ENCODE measurements around the gene PLEKHB2. TPM values are rescaled to one million over a fixed set of nuclear protein-coding genes. Genes with fewer than 3 reads are reported as not detected.
"Not testable (repeated sequence)": the region's sequence is repeated elsewhere in the genome, so short reads cannot be mapped to it uniquely, and the experiment has no call there.

PLEKHB2 gene
- total and polyA plus RNA-seq, 7 donors: 17.9 to 81.4 (median 28.8) TPM

DNA sequence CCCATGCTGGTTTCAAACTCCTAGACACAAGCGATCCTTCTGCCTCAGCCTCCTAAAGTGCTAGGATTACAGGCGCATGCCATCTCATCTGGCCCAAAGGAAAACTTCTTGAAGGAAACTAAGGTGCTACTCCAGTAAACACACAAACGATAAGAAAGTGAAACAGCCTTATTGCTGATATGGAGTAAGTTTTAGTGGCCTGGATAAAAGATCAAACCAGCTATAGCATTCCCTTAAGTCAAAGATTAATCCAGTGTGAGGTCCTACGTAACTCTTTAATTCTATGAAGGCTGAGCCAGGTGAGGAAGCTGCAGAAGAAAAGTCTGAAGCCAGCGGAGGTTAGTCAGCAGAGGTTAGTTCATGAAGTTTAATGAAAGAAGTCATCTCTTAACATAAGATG, 63.4 kb downstream of the PLEKHB2 start:
- H3K36me3 ChIP-seq (ENCODE audit: insufficient read depth in 1 of 2, low read depth in 1 of 2): no peaks in the 10 kb centered on the region
- H3K9me3 ChIP-seq: no peaks in the 10 kb centered on the region
- TF ChIP-seq CTCF (IDR thresholded peaks at IDR 0.05): no peak
- no peak for DNase-seq
- no peaks in the 10 kb centered on the region for H3K4me1 ChIP-seq
- ATAC-seq: no peak
- intact Hi-C loops (cut with DNase I): no loop called here
- H3K4me3 ChIP-seq: no peak overlapping the region
- H3K27ac ChIP-seq: no peak overlapping the region
- WGBS, 3 donors: 89 to 92% (median 90%) methylated on average over 5 of the region's 5 CpGs
- H3K27me3 ChIP-seq (ENCODE audit: insufficient read depth in 3 of 3, low read length in 2 of 3): no peaks in the 10 kb centered on the region

- H3K9me3 ChIP-seq; H3K4me1 ChIP-seq; ATAC-seq; intact Hi-C loops (cut with DNase I); DNase-seq; H3K36me3 ChIP-seq (ENCODE audit: insufficient read depth in 1 of 2, low read depth in 1 of 2); H3K27ac ChIP-seq; H3K4me3 ChIP-seq: not testable (repeated sequence)
- H3K27me3 ChIP-seq (ENCODE audit: insufficient read depth in 3 of 3, low read length in 2 of 3): peaks cover 0 to 12% (median 0%) of the 10 kb centered on the region in 3 donors
- WGBS, 3 donors: 30 to 38% (median 33%) methylated on average over 10 of the region's 10 CpGs
Observed at GRCh38 chr2:131178050-131178449, 72.9 kb downstream of the PLEKHB2 start.

GRCh38 chr2:131178721-131179418, 73.7 kb downstream of the PLEKHB2 start:
- ATAC-seq; H3K9me3 ChIP-seq; H3K4me1 ChIP-seq; H3K4me3 ChIP-seq; H3K27ac ChIP-seq; H3K36me3 ChIP-seq (ENCODE audit: insufficient read depth in 1 of 2, low read depth in 1 of 2); intact Hi-C loops (cut with DNase I): not testable (repeated sequence)
- peak in 1 of 2 donors; percentile 57 for DNase-seq
- H3K27me3 ChIP-seq (ENCODE audit: insufficient read depth in 3 of 3, low read length in 2 of 3): peaks cover 0 to 12% (median 0%) of the 10 kb centered on the region in 3 donors
- WGBS, 3 donors: 27 to 43% (median 32%) methylated on average over 15 of the region's 15 CpGs

DNA sequence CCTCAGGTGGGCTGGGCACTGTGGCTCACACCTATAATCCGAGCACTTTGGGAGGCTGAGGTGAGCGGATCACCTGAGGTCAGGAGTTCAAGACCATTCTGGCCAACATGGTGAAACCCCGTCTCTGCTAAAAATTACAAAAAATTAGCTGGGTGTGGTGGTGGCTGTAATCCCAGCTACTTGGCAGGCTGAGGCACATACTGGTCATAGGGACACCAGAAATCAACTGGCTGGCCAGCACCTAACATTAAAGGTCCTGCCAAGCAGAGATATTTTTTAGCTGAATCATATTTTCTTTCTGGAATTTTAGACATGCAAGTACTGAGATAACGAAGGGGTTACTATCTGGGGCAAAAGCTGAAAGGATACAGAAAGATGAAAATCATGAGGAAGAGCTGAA, 76.3 kb downstream of the PLEKHB2 start:
- H3K27ac ChIP-seq; intact Hi-C loops (cut with DNase I); DNase-seq; H3K9me3 ChIP-seq; H3K36me3 ChIP-seq (ENCODE audit: insufficient read depth in 1 of 2, low read depth in 1 of 2); H3K4me3 ChIP-seq; H3K4me1 ChIP-seq; ATAC-seq: not testable (repeated sequence)
- H3K27me3 ChIP-seq (ENCODE audit: insufficient read depth in 3 of 3, low read length in 2 of 3): peaks cover 0 to 12% (median 0%) of the 10 kb centered on the region in 3 donors
- WGBS, 3 donors: 41 to 60% (median 49%) methylated on average over 4 of the region's 4 CpGs

GRCh38 chr2:131193421-131193820, 88.3 kb downstream of the PLEKHB2 start:
- DNase-seq; H3K9me3 ChIP-seq; intact Hi-C loops (cut with DNase I); H3K36me3 ChIP-seq (ENCODE audit: insufficient read depth in 1 of 2, low read depth in 1 of 2); H3K4me1 ChIP-seq; H3K27ac ChIP-seq; H3K4me3 ChIP-seq; ATAC-seq; H3K27me3 ChIP-seq (ENCODE audit: insufficient read depth in 3 of 3, low read length in 2 of 3): not testable (repeated sequence)
- WGBS, 3 donors: 32 to 36% (median 34%) methylated on average over 3 of the region's 3 CpGs

GRCh38 chr2:131196186-131196585, 91.0 kb downstream of the PLEKHB2 start:
- intact Hi-C loops (cut with DNase I); H3K27ac ChIP-seq; H3K36me3 ChIP-seq (ENCODE audit: insufficient read depth in 1 of 2, low read depth in 1 of 2); H3K4me3 ChIP-seq; H3K9me3 ChIP-seq; H3K4me1 ChIP-seq; H3K27me3 ChIP-seq (ENCODE audit: insufficient read depth in 3 of 3, low read length in 2 of 3); ATAC-seq; DNase-seq: not testable (repeated sequence)
- WGBS, 3 donors: 30 to 40% (median 33%) methylated on average over 2 of the region's 2 CpGs

Other genes starting within 250 kb of the PLEKHB2 start
- gene FAM168B, start 11.9 kb upstream of the PLEKHB2 start, total RNA-seq: 100 to 1,000 TPM in 2 of 4 donors, 10 to 100 TPM in 2; 63.1 to 130 (median 105) TPM
- gene FAM168B, start 11.9 kb upstream of the PLEKHB2 start, polyA plus RNA-seq: 100 to 1,000 TPM in 1 of 3 donors, 10 to 100 TPM in 2; 39.2 to 155 (median 98.8) TPM
- gene POTEE, start 104.2 kb downstream of the PLEKHB2 start, total RNA-seq: not detected
- not detected for gene POTEE, start 104.2 kb downstream of the PLEKHB2 start, polyA plus RNA-seq